Glomerular endothelial cell (primary cell): Measurements from ENCODE around the gene RGS21. TPM values are rescaled to one million over a fixed set of nuclear protein-coding genes. Genes with fewer than 3 reads are reported as not detected.
"Not testable (repeated sequence)": the region's sequence is repeated elsewhere in the genome, so short reads cannot be mapped to it uniquely, and the experiment has no call there.

Experiments
- DNase-seq: peaks from one replicate; pipeline ENCODE4 v3.0.0-alpha.2; 2011; ENCODE audit warnings: low read depth, low spot score; ENCODE audit errors: extremely low read depth
- total RNA-seq: library from RNA; depleted of rRNA; stranded (reverse); fragments of >200 nt; gene quantifications from 2 replicates; pipeline ENCODE4 v1.2.3, GENCODE V29; 2015

The RGS21 gene, protein sequence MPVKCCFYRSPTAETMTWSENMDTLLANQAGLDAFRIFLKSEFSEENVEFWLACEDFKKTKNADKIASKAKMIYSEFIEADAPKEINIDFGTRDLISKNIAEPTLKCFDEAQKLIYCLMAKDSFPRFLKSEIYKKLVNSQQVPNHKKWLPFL
- not detected in 2 replicates for total RNA-seq

DNA sequence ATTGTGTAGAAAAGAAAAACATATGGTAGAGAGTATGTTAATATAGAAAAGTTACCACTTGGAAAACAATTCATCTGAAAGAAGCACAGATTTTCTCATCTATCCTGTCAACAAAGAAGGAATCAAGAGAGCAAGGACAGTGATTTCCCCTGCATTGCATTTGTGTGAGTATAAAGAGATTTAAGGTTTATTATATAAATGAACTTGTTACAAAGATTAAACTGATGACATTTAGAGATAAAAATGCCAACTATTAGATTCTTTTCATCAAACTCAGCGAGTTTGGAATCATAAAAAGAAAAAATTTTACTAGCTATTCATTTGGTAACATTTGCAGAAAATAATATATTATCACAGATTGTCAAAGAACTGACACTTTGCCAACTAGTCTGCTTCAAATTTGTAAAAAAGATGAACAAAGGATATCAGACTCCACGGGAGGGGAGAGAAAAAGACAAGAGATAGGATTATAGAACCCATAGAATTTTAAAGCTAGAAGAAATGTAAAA is at the start of gene RGS21:
TSS of gene RGS21 (plus strand) at position 51 of the 509 bp plus-strand sequence. CDS start 26,045 bp downstream, outside the sequence.
- no peak for DNase-seq

DNA sequence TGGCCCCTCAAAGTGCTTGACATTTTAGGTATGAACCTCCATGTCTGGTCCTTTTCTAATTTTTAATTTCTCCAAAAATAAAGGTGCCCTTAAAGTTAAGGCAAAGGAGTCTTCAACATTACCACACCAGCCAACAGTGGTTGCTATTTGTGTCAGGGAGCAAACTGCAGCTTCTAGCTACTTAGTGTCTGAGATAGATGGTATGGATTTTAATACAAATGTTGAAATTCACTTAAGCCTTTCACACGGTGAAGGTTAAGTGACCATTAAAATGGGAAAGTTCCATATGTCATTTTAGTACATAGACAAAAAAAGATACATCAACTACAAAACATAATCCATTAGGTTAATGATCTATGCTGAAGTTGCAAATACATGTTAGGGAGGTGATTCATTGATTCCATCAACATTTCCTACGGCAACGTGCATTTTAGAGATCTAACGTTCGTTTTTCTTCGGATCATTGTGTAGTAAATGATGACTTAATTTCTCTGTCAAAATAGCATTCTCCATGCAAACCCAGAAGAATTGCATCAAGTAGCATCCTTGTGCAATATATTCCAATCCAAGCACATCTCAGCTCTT is 48.2 kb upstream of the RGS21 start:
- DNase-seq = no peak

DNA sequence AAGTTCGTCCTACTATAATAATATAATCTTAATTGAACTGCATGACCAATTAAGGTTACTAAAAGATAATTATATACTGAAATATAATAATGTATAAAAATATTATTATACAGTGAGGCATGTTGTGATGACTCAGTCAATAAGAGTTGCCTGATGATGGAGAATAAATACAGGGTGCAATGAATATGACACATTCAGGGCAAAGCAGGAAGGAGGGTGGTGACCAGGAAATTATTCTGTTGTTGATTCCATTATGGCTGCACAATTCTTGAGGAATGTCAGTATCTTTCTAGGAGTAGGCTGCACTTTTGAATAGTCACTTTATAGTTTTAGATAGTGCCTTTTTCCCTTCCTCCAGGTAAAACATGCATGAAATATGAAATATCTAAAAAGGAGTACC is 46.4 kb upstream of the RGS21 start:
- no peak for DNase-seq

DNA sequence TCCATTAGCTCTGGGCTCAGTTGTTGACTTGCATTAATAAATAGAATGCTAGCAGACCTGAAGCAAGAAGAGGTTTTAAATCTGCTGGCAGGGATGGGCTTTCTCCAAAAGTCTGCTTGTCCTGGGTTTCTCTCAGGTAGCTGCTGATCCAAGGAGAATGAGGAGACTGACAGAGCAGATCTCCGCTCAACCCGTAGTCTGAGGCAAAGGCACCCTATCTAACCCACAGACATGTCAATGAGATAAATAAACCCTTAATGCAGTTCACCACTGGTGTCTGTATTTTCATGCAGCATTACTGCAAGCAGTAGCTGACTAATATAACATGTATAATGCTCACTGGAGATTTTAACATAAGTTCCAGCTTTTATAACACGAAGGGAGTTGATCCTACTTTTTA is 44.1 kb upstream of the RGS21 start:
- DNase-seq = no peak

DNA sequence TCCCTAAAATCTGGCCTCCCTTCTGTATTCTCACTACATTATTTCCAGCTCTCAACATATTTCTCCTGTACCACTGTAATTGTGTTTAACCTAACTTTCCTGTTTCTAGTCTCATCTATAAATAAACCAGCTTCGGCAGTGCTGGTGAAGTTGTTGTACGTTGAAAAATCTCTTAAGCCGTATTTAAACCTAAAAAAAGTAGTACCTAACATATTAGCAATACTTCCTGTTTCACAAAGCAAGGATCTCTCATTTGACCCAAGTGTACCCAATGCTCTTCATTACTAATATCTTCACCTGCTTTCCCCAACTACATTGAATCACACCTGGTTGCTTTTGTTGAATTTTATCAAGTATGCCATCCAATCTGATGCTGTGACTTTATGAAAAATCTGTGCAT is 42.2 kb upstream of the RGS21 start:
- no peak for DNase-seq

DNA sequence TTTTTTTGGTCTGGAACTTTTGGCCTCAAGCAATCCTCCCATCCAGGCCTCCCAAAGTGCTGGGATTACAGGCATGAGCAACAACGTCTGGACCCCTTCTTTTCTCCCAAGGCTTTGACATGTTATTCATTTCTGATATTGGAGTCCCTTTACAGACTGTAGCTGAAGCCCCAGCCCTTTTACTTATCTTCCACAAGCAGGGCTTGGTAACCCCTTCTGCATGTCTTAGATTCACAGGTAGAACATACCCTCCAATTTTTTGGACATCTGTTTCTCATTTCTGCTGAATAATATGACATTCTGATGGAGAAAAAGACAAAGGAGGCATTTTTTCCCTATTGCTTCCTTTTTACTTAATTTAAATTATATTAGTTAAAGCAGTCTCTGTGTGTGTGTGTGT is 39.2 kb upstream of the RGS21 start:
- no peak for DNase-seq

DNA sequence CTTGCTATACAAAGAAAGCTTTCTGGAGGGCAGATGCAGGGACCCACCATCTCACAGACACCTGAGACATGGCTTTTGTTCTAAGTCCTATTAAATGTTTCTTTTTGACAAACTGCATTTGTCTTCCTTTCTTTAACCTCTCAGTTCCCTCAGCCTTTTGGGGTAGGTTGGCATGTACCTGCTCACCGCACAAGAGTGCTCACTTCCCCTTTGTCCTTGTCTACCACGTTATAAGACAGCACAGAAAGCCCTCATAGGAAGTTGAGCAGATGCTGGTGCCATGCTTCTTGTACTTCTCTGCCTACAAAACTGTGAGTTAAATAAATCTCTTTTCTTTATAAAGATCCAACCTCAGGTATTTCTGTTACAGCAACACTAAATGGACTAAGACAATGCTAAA is 31.9 kb upstream of the RGS21 start:
- DNase-seq = no peak

DNA sequence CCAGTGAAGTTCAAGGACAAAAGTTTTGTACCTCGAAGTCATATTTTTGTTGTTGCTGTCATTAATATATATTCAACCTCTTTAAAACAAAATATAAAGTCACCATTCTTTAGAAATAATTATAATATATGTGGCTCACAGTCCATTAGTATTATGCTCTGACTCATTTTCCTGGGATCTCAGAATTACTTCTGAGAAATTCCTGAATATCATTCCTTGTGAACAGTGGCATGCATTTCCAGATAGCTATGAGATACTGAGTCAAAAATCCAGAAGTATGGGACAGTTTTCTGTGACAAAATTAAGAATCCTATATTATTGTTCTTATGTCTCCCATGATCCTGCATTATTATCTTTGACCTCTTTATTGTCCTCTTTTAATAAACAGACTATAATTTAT is 13.8 kb upstream of the RGS21 start:
- no peak for DNase-seq

DNA sequence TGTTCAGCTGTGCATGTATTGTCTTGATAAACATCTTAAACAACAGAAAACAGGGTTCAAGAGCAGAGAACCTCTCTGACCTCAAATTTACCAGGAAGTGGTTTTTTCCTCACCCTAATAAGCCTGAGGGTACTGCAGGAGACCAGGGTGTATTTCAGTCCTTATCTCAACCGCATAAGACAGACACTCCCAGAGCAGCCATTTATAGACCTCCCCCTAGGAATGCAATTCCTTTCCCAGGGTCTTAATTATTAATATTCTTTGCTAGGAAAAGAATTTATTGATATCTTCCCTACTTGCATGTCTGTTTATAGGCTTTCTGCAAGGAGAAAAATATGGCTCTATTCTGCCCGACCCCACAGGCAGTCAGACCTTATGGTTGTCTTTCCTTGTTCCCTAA is 8.5 kb upstream of the RGS21 start:
- DNase-seq = not testable (repeated sequence)

DNA sequence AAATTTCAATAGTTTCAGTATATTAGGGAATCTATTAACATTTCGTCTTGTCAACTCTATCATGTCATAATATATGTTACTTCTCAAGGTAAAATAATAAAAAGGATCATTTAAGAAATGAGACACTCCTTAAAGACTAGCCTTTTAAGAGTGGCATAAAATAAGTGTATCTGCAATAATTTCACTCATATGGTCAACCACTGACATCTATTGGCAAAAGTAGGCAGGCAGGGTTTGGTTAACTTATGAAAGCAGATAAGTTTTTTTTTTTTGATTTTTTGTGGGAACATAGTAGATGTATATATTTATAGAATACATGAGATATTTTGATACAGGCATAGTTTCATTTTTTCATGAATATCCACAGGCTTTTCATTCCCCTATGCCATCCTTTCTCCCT is 5.5 kb upstream of the RGS21 start:
- peak; percentile 52 for DNase-seq

DNA sequence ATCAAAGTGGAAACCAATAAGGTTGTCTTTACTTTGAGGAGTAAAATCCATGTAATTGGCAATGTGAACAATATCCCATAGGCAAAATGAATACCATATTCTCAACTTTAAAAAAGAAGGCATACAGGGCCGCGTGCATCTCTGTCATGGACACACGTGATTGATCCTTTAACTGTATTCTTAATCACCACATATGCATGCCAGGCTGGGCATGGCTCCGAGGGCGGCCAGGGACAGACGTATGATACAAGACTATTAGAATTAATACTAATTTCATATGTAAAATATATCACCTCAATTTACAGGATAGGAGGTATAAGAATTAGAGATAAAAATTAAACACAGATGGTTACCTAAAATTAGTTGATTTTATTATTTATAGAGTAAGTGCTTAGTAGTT is 11.2 kb downstream of the RGS21 start:
- no peak for DNase-seq

DNA sequence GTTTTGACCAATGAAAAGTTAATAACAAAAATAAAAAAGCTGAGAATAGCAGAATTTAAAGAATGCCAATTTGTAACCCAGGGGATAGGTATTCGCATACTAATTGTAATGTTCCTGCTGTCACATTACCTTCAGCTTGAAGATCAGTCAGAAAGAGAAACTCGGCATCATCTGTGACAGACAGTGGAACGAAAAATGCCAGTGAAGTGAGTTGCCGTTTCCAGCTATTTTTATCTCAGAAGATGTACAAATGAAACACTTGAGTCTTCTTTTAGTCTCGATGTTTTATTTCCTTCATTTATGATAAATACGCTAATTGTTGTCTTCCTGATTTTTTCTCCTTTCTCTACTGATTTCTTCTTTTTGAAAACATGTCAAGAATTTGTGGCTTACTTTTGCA is 26.1 kb downstream of the RGS21 start:
- DNase-seq = no peak

DNA sequence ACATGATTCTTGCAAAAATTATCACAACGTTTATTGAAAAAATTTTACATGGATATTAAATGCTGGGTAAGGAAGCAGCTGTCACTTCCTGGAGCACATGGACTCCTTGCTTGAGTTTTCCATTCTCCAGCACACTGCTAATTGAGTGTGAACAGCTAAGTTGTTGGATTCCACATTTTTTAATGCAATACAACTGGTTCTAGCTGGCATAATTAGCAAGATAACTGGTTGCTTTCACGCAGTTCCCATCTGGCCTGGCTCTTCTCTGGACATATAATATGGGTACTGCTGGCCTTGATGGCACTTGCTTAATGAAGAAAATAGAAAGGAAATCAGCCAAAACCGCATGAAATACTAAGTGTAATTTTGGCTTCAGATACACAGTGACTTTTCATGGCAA is 26.6 kb downstream of the RGS21 start:
- no peak for DNase-seq

DNA sequence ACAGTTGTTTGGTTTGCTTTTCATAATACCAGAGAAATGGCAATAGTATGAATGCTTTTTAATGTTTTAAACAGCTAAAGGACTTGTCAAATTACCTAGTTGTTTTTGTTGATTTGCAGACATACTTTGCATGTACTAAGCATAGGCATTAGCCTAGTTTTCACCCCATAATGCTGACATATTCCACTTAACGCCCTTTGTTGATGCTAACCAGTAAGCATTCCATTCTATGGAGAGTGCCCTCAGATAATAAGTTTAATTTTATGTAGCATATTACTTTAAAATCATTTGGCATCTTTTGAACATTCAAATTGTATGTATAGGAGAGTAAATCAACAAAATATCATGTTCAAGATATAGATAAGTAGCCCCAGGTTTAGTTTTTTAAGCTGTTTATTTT is 32.5 kb downstream of the RGS21 start:
- no peak for DNase-seq

DNA sequence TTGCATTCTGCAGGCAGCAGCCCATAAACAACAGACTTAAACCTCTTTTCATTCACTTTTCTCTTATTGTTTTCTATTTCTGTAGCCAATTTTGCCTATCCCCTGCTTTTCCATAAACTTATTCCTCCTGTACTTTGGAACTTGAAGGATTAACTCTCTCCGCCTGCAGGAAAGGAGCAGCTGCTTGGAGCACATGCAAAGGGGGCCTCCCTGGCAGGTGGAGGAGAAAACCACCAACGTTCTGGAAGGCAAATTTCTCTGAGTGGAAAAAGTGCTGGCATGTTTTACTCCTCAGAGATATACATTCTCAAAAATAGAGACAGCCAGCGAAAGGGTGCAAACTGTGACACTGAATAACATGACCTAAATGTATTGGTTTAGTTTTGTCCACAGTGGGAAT is 33.6 kb downstream of the RGS21 start:
- no peak for DNase-seq

DNA sequence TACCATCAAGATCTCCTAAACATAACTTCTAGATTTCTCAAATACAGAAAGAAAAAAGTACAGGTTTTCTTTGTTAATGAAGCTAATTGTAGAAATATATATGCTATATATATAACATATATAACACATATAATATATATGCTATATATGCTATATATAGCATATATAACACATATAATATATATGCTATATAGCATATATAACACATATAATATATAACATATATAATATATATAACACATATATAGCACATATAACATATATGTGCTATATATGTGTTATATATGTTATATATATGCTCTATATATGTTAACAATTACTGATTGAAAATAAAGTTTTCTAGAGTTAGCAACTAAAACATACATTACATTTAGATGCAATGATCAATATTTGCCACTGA is 34.8 kb downstream of the RGS21 start:
- DNase-seq = no peak

DNA sequence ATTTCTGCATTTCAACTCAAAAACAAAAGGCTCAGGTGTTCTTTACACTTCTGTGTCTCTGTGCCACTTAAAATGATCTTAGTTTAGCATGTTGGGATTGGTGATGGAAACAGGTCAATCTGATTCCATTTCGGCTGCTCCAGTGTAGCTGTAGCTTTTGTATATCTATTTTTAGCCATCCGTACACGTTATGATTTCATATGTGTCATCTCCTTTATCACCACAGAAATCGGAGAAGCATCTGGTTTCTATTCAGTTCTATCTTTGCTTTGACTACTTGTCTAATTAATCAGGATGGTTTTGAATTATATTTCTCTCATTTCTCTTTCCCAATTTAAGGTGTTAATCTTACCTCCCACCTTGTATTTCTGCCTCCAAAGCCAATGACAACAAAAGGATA is 41.1 kb downstream of the RGS21 start:
- no peak for DNase-seq

DNA sequence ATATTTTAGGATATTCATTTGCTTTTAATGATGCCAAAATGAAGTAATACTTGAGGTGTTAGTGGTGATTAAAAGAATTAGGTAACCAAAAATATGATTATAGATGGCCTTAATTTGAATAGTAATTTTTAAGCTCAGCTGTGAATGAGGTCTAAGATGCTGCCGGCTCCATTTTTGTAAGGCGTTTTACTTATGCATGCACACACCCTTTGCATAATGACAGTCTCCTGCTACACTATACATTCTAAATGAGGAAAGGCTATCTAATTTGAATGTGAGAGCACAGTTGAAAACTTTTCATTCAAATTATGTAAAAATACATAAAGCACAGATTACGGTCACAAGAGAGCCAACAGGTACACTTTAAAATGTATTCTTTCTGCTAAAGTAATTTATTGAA is 41.6 kb downstream of the RGS21 start:
- no peak for DNase-seq

DNA sequence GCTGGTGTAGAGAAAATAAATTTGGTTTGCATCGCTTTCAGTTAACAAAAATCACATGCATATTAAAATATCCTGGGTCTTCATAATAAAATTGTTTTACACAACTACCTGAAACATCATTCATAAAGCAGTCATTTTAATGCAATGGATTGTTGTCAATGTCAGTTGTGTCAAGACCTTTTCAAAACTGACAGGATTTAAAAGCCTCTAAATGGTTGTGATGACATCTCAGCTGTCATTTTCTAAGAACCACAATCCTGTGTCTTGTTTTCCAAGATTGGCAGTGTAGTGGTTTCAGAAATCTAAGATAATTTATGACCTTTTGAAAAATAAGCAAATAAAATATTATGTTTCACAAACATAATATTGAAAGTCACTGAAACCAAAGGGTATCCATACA is 42.0 kb downstream of the RGS21 start:
- no peak for DNase-seq

DNA sequence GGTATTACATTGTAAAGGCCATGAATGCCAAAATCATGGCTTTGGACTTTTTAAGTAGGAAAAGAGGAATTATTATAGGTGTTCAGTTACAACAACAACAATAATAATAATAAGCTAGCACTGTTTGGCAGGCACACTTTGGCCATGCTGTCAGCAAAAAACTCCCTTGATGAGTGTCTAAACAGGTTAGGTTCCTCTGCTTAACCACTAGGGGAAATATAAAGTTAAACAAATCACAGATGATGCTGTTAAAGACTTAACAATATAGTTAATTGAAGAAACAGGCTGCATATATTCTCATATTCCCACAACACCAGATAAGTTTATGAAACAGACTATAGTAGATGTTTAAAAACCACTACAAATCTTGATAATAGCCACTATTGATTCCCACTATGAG is 46.4 kb downstream of the RGS21 start:
- DNase-seq = no peak

DNA sequence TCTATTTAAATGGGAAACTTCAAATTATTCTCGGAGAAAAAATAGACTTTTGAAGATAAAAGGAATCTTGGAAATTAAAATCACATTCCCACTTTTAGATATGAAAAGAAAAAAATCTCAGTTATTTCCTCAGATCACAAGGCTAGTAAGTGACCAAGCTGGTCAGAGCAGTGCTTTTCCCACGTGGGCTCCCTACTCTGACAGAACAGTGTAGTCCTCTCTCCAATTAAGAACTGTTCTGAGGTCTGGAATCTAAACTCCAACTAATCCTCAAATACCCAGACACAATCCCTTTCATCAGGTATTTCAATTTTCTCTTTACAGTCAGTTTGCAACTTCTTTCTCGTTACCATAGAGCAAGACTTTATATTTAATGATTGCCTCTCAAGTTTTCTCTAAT is 50.6 kb downstream of the RGS21 start:
- no peak for DNase-seq

DNA sequence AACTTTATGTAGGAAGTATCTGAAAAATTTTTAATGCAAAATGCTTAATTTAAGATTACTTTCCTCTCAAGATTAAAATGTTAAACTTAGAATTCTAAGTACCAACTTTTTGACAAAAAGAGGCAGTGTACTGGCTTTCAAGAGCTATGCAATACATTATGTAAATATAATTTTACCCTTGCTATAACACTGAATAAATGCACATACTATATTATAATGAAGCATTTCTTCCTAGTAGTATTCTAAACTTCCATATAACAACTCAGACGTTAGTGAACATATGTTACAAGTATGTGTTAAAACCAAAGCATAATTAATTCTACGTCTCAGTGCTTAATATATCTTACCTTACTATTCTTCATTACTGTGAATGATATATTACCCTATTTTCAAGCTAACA is 58.5 kb downstream of the RGS21 start:
- no peak for DNase-seq

DNA sequence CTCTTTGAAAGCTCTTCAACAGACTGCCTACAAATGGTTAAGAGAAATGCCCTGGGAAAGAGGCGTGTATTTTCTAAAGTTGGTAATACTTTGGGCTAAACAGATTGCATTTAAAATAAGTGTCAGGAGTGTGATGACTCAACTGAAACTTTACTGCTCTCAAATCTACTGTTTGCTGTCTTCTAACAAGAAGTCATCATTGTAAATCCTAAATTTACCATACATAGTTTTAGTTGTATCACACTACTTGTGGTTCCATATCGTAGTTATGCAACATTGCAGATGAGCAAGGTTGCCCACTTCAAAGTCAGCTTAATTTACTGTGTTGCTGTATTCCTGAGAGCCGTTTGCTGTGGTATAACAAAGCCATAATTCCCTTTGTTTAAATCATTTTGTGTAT is 59.6 kb downstream of the RGS21 start:
- no peak for DNase-seq
